ENCODE results near the gene NTNG1.

DNA sequence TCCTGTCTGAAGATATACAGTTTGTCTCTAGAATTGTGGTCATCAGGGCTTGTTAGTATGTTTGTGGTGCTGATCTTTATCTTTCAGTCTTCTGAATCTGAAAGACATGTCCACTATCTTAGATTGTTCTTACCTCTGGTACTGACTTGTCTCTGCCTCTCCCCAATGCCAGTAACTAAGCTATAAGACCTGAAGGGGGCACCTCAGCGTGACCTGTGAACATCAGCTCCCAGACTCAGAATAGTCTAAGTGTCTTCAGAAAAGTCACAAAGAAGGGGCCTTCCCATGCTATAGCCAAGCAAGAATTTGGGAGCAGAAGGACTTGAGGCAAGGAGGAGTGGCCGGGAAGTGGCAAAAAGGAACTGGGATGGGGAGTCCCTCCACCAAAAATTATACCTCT lies 178.1 kb downstream of the NTNG1 start:
- TF ChIP-seq POLR2AphosphoS5 (IDR thresholded peaks at IDR 0.05; ENCODE audit: low read depth, low read length) (no peak), TAF1 (IDR thresholded peaks at IDR 0.05; ENCODE audit: borderline replicate concordance, insufficient read depth, low read length) (no peak), SIN3A (IDR thresholded peaks at IDR 0.05; ENCODE audit: borderline replicate concordance, insufficient read depth, low read length) (no peak)
- TF ChIP-seq, protein P1, sequence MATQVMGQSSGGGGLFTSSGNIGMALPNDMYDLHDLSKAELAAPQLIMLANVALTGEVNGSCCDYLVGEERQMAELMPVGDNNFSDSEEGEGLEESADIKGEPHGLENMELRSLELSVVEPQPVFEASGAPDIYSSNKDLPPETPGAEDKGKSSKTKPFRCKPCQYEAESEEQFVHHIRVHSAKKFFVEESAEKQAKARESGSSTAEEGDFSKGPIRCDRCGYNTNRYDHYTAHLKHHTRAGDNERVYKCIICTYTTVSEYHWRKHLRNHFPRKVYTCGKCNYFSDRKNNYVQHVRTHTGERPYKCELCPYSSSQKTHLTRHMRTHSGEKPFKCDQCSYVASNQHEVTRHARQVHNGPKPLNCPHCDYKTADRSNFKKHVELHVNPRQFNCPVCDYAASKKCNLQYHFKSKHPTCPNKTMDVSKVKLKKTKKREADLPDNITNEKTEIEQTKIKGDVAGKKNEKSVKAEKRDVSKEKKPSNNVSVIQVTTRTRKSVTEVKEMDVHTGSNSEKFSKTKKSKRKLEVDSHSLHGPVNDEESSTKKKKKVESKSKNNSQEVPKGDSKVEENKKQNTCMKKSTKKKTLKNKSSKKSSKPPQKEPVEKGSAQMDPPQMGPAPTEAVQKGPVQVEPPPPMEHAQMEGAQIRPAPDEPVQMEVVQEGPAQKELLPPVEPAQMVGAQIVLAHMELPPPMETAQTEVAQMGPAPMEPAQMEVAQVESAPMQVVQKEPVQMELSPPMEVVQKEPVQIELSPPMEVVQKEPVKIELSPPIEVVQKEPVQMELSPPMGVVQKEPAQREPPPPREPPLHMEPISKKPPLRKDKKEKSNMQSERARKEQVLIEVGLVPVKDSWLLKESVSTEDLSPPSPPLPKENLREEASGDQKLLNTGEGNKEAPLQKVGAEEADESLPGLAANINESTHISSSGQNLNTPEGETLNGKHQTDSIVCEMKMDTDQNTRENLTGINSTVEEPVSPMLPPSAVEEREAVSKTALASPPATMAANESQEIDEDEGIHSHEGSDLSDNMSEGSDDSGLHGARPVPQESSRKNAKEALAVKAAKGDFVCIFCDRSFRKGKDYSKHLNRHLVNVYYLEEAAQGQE (IDR thresholded peaks at IDR 0.05; ENCODE audit: insufficient read depth in 1 of 2, low read depth in 2 of 2, low read length in 2 of 2): no peak
